Urothelium cell line (cell line): ENCODE measurements around the gene SMARCC2.
"Not testable (repeated sequence)": the region's sequence is repeated elsewhere in the genome, so short reads cannot be mapped to it uniquely, and the experiment has no call there.

ENCODE experiments used
- DNase-seq: peaks from one replicate; pipeline ENCODE4 v3.0.0; 2011; ENCODE audit warnings: low spot score, mixed read lengths
- FAIRE-seq: peaks from 2 replicates; lab custom pipeline; 2011; peaks lifted over from hg19 to GRCh38; lab: Jason Lieb, UNC

SMARCC2 gene

DNA sequence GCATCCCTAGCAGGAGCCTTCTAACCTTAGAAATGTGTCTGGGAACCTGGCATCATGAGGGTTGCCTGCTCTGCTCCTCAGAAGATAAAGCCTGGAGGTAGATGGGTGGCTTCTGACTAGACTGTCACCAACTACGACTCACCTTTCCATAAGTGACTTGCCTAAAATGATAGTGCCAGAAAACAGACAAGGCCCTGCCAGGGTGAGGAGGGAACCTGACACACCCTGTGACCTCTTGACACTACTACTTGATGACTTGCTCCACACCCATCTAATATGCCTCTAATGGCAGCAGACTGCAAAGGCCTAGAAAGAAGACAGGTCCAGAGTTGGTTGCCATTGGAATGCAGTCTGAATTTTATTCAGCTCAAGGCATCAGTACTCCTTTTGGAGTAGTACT lies 23.1 kb upstream of the SMARCC2 start:
- DNase-seq (no peak), FAIRE-seq (no peak)

DNA sequence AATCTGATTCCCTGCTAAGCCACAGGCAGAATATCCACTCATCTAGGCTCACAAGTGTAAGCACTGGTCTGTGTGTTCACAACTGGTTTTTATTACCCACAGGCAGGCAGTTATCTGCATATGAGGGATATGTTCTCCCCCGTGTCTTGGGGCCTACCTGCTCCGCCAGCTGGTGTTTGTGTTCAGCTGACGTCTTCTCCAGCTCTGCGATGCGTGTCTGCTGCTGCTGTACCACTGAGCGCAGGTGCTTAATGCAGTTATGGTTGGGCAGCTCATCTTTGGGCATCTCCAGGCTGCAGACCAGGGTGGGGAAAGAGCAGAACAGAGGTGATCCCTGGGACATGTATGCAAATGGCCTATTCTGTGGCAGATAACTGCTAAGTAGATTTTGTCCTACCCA lies 18.7 kb upstream of the SMARCC2 start:
- FAIRE-seq: no peak
- no peak for DNase-seq

DNA sequence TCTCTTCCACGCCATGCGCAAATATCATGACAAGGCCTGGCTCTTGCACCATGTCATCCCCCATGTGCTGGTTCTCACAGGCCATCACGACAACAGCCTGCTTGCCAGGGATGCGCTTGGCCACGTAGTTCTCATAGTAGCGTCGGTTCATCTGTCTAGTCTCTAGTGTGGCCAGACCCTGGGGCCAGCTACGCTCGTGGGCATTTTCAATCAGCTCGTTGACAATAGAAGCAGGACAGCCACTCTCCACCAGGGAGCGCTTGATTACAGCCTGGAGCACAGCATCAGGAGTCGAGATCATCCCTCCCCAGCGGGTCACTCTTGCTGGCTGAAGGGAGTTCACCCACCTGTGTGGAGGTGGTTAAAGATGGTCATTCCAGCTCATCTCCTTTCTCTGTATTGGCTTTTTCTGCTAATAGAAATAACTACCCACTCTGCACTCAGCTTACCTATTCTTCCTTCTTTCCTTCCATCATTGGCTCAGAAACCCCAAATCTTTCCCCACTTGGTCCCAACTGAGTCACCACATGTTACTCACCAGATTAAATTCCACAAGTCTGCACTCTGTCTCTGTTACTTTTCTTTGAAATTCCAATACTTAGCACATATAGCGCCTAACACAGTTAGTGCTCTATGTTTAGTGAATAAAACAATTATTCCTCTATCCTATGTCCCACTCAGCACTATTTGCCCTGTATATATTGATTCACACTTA lies 17.3 kb upstream of the SMARCC2 start:
- FAIRE-seq: no peak

DNA sequence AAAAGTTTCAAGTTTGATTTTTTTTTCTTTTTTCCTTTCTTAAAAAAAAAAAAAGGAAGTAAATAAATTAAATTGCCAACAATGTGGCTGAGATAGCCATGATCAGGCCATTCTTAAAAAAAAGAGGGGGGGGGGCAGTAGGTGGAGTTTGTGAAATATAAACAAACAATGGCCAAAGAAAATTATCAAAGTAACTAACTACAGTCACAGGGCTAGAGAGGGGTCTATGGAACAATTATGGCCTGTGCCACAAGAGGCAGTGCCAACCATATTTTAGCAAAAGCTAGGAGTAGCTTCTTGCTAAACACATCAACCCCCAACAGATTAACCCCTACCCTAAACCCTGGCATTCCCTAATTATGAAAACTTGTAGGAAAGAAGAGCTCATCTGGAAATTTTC lies 16.2 kb upstream of the SMARCC2 start:
- DNase-seq: no peak
- no peak for FAIRE-seq

More for the DNA sequence above, 17.3 kb upstream of the SMARCC2 start:
- no peak for DNase-seq

DNA sequence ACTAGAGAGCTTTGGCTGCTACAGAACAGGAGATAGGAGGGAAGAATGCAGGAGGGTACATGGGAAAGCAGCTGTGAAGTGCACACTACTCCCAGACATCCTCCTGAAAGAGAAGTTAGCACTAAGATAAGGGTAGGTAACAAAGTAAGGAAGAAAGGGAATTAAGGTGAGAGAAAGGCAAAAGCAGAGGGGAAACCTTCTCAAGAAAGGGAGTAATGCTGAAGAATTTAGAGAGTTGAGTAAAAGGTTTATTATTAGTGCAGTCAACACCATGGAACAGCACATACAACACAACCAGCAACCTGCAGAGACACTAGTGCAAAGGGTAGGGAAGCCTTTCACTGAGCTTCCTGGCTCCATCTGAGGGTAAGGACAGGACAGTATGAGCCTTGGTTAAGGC lies 15.0 kb upstream of the SMARCC2 start:
- DNase-seq (no peak), FAIRE-seq (no peak)

DNA sequence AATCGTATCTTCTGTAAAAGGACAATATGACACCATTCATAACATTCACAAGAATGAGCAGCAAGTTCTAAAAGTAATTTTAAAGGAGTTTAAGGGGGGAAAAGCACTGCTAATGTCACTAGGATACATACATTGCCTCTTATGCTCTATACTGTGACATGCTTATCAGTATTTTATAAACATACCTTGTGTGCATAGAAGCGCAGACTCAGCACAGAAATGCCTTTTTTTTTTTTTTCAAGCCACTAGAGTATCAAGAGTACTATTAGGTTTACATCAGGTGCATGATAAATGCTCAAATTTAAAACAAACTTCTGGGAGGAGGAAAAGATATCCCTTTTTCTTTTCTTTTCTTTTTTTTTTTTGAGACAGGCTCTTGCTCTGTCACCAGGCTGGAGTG lies 13.6 kb upstream of the SMARCC2 start:
- FAIRE-seq (no peak), DNase-seq (no peak)

DNA sequence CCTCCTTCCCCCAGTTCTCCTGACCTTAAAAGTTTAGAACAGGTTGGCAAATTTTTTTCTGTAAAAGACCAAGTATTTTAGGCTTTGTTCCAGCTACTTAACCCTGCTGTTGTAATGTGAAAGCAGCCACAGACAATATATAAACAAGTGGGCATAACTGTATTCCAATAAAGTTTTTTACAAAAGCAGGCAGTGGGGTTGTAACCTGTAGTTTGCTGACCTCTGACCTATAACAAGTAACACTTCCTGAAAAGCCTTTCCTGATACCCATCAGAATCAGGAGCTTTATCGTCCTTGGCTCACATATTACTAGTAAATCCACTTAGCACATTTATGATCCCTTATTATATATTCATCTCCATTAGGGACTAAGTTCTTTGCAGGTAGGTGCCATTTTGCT lies 13.1 kb upstream of the SMARCC2 start:
- DNase-seq: no peak
- no peak for FAIRE-seq

DNA sequence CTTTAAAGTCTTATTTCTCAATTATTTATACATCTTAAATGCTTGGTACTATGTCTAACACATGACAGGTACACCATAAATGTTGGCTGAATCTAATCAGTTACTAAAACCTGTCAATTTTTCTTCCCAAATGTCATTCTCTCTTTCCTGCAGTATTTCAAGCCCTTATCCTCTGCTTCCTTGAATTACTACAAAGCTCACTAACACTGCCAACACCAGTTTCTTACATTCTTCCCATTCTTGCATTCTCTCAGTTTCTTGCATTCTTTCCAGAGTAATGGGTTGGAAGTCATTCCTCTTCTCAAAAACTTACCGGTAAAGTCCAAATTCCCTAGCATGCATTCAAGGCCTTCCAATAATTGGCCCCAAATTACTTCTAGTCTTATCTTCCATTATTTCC lies 9.6 kb upstream of the SMARCC2 start:
- FAIRE-seq: no peak
- no peak for DNase-seq

DNA sequence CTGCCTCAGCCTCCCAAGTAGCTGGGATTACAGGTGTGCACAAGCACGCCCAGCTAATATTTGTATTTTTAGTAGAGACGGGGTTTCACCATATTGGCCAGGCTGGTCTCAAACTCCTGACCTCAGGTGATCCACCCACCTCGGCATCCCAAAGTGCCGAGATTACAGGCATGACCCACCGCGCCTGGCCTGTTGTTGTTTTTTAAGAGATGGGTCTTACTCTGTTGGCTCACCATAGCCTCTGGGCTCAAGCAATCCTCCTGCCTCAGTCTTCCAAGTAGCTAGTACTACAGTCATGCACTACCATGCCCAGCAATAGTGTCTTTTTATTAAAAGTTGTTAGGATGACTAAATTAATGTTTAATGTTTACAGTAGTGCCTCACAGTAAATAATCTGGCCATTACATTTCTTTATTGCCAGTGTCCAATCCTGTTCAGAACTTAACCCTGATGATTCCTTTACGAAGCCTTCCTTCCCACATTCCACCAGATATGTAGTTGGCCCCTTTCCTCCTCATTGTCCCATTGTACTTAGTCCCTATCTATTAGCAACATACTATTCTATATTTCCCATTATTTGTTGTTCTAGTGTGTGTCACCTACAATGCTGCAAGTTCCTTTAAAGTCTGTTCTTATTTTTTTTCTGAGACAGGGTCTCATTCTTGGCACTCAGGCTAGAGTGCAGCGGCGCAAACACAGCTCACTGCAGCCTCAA lies 8.8 kb upstream of the SMARCC2 start:
- no peak for FAIRE-seq
- no peak for DNase-seq

DNA sequence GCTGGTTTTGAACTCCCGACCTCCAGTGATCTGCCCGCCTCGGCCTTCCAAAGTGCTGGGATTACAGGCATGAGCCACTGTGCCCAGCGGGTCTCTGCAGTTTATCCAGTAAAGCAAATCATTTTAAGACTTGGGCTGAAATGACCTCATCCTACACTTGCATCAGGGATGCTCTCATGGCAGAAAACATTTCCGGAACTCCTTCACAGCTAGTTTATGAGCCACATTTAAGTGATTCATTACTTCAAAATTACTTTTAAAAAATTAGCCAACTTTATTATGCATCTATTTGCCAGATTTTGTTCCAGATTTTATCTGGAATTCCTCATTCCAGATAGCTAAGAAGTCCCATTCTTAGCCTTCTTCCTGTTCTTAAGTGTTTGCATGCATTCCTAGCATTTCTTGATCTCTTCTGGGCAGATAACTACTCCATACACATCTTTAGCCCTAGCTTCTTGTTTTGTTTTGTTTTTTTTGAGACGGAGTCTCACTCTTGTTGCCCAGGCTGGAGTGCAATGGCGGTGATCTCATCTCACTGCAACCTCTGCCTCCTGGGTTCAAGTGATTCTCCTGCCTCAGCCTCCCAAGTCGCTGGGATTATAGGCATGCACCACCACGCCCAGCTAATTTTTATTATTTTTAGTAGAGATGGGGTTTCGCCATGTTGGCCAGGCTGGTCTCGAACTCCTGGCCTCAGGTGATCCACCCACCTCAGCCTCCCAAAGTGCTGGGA lies 7.7 kb upstream of the SMARCC2 start:
- DNase-seq: peak; percentile 45
- not testable (repeated sequence) for FAIRE-seq

DNA sequence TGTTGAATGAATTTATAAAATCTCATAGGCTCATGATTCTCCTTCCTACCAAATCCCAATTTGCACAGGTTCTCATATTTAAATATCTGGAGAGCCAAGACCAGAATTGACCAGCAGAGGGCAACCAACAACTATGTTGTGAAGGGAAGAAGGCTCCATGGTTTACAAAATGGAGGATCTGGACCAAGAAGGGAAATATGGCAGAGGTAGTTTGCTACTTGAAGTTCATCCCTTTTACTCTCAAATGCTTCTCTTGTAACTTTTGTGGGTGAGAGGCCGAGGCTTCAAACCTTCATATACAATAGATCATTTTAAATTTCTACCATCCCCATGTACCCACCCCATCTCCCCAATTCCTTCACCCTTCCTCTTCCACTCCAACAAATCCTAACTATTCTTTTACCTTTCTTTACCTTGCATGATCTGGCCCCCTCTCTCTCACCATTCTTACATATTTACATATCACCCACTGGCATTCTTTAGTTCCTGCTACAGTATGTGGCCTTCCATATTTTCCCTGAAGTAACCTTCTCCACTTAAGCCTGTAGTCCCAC lies 3.8 kb upstream of the SMARCC2 start:
- FAIRE-seq (no peak), DNase-seq (peak; percentile 61)

DNA sequence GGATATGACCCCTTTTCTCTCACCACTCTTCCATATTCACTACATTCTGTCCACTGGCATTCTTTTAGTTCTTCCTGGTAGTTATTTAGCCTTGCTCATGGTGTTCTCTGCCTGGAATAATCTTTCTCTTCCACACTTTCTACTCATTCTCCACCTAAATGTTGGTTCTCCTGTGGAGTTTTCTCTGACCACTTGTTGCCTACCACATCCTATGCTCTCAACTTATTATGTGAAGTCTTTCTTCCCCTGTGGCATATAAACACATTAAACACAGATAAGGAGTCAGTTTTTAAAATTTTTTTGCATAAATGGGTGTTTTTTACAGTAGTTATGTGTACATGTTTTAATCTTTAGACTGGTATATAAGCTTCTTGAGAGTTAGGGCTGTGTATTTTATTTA lies 3.3 kb upstream of the SMARCC2 start:
- no peak for DNase-seq
- FAIRE-seq: no peak

DNA sequence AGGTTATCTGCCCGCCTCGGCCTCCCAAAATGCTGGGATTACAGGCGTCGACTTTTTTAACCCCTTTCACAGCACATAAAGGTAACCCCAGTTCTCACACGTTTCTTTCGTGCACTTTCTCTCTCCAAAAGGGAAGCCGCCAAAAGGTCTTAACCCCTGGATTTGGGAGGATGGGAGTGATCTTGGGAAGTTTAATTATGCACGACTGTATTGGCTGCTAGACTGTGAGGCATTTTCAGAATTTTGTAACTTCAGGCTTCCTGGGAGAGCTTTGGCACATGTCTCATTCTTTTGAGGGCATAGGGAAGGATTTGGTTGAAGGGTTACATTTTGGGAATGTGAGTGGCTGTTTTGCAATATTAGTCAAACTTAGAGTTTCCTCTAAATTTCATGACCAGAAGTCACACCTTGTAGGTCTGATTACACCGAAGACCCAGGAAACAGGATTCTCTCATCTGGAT lies 1.4 kb upstream of the SMARCC2 start:
- no peak for FAIRE-seq
- DNase-seq: no peak

DNA sequence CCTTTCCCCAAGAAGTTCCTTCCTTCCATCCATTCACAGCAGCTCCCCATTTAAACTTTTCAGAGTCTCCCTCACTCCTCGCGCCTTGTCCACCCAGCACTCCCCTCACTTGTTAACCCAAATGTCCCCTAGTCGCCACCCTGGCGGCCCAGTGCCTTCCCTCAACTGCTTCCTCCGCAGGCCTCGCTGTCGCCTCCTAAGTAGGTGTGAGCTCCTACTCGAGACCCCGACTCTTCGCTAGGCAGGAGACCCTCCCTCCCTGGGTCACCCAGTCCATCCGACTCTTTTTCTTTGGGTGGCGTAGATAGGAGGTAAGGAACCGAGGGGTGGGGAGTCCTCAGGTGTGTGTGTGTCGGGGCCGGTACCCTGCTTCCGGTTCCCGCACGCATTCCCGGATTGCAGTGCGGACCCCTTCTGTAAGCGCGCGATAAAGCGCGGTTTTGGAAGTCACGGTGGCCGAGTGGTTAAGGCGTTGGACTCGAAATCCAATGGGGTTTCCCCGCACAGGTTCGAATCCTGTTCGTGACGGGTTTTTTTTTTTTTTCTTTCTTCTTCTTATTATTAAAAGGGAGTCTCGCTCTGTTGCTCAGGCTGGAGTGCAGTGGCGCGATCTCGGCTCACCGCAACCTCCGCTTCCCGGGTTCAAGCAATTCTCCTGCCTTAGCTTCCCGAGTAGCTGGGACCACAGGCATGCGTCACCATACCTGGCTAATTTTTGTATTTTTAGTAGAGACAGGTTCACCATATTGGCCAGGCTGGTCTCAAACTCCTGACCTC lies 823 bp upstream of the SMARCC2 start:
- DNase-seq: peak; percentile 82
- no peak for FAIRE-seq

DNA sequence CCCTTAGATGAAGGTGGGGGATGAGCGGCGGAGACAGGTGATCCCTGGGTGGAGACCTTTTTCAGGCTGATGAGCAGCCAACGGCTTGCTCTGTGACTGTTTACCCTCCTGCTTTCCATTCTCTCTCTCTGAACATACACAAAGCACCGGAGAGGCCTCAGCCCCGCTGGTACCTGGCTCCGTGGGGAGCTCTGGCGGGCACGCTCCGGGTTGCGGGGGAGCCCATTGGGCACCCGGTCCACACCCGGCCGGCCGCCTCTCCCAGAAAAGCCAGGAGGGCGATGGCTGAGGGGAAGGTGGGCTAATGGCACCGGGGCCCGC lies 545 bp downstream of the SMARCC2 start:
- FAIRE-seq (no peak), DNase-seq (no peak)

DNA sequence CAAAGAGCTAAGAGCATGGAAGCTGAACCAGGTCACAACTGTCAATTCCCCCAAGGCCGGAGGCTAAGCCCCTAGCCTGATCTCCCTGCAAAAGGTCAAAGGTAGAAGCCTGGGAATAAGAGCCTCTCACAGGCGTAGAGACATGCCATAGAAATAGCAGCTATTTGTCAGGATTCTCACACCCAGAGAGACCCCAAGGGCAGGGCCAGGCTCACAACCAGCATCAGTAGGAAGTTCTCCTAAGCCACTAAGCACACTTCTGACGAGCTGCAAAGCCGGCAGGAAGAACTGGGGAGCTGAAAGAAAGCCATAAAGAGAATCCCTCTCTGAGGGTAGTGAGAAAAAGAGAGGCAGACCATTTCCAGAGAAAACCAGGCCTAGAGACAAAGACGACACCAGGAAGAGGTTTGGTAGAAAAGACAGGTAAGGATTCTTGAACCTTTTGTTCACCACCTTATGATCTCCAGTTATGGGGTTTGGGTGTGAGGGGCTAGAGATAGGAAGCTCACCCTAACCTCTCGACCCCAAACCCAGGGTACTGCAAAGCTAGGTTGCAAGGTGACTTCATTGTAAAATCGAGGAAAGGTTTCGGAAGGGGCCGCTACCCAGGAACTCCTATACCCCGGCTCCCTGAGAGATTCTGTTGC lies 1.0 kb downstream of the SMARCC2 start:
- FAIRE-seq (no peak), DNase-seq (no peak)

DNA sequence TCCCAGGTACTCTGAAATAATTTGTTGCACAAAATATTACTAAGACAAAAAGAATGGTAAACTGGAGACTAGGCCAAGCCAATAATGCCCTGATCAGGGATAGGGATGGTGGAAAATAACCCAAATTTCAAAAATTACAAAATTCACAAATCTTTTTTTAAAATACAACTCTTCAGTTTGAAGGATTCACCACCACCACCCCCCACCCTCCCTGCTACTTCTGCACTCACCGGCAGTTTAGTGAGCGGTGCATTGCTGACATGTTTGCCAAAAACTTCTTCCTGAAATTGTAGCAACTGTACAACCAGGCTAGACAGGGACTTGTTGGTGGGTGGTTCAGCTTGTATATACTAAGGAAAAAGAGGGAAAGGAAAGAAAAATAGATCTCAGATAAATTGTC lies 2.3 kb downstream of the SMARCC2 start:
- DNase-seq (no peak), FAIRE-seq (no peak)

DNA sequence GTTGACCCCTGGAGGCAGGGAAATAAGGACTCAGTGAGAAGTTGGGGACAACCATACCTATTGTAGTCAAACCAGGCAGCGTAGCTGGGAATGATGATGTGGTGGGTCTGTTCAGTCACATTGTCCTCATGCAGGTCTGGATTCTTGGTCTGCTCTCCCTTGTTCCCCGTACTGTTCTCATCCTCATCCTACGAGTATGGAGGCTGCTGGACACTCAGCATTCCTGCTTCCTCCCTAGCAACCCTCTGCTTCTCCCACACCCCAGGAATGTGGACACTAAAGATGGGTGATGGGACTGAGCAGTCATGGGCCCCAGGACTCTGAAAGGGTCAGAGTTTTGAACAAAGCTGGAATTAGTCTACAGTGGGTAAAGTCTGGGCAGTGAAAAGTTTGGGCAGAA lies 10.9 kb downstream of the SMARCC2 start:
- FAIRE-seq: no peak
- DNase-seq: no peak

DNA sequence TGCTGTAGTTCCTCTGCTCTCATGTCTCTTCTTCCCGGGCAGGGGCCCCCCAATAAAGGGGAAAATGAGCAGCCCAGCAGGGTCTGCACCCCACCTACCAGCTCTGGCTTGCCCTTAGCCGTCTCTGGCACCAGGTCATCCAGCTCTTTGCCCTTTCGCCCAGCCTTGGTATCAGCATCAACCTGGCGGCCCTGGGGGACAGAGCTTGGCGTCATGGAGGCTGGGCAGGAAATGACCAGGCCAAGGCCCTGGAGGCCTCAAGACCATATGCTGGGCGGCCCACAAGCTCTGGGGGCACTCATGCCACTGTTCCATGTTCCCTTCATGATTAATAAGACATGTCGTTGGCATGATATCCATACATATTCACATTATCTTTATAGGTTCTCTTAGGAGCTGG lies 16.4 kb downstream of the SMARCC2 start:
- FAIRE-seq (no peak), DNase-seq (no peak)

DNA sequence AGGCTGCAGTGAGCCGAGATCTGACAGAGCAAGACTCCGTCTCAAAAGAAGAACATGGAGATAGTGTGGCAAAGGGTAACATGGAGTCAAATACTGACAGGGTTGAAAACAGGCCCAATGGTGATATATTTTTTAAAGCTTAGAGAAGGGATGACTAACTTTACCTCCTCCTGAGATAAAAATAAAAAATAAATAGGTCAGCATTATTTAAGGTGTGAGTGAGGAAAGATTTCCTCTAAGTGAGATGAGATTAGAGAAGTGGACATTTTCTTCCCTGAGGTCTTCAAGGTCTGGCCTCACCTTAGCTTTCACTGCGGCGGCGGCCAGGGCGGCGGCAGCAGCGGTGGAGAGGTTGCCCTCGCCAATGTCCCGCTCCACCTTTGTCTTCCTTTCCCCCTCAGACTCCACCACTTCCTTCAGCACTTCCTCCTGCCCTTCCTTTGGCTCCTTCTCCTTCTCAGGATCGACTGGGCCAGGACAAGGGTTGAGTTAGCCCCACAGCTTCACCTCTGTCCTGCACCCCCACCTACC lies 20.0 kb downstream of the SMARCC2 start:
- FAIRE-seq: no peak
- DNase-seq: no peak
